ENCODE data around the gene ELANE.

DNA sequence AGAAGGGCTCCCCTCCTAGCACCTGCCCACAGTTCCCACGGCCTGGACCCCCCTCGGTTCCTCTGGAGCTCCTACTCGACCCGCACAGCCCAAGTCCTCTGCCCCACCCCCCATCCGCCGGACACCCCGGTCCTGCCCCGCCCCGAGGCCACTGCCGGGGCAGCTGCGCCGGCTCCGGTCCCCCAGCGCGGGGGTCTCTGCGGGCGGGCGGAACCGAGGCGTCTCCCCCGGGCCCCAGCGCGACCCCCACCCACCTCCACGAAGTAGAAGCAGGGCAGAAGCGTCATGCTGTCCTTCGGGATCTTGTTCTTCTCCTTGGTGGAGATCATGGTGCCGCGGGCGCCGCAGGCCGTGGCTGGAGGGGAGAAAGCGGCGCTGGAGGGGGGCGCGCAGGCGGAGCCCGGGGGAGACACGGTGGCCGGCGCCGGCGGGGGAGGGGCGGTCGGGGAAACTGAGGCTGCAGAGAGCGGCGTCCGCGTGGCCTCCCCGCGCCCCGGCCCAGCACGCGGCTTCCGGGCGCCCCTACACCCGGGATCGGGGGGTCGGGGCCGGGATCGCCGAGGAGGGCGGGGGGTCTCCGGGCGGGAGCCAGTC lies 30.8 kb upstream of the ELANE start:
- TF ChIP-seq POLR2A (IDR thresholded peaks at IDR 0.05; ENCODE audit: low read depth, low read length): no peak
- TF ChIP-seq POLR2AphosphoS5 (IDR thresholded peaks at IDR 0.05; ENCODE audit: low read depth, low read length): no peak
- no peak for TF ChIP-seq PAX5 (IDR thresholded peaks at IDR 0.05; ENCODE audit: insufficient read depth, low read length, severe bottlenecking)
- no peak for TF ChIP-seq POU2F2 (IDR thresholded peaks at IDR 0.05; ENCODE audit: low read depth, low read length)

All from GM12891 (cell line).